Epithelial cell of proximal tubule (primary cell): ENCODE results near the gene SMOC2. TPM values are rescaled to one million over a fixed set of nuclear protein-coding genes. Genes with fewer than 3 reads are reported as not detected.
"Not testable (repeated sequence)": the region's sequence is repeated elsewhere in the genome, so short reads cannot be mapped to it uniquely, and the experiment has no call there.

Experiments
- DNase-seq: peaks from one replicate; pipeline ENCODE4 v3.0.0-alpha.2; 2011; ENCODE audit warnings: low read depth
- H3K4me3 ChIP-seq: 2 replicates; pipeline ENCODE4 v1.5.1; 2011; ENCODE audit warnings: low read depth, mild to moderate bottlenecking, low read length
- CTCF ChIP-seq: conservative IDR thresholded peaks from 2 replicates; pipeline ENCODE4 v1.5.1; 2012; ENCODE audit warnings: low read depth, mild to moderate bottlenecking, low read length
- total RNA-seq: library from RNA; depleted of rRNA; stranded (reverse); fragments of >200 nt; gene quantifications from 2 replicates; pipeline ENCODE4 v1.2.3, GENCODE V29; 2015

Gene SMOC2
- total RNA-seq, 1 donor from 2014 or later: 0.35 TPM

GRCh38 chr6:168684906-168685305 is 243.9 kb downstream of the SMOC2 start:
- no peak for DNase-seq
- H3K4me3 ChIP-seq: no peak overlapping the region

GRCh38 chr6:168686029-168686738 is 245.2 kb downstream of the SMOC2 start:
- no peak for TF ChIP-seq CTCF
- H3K4me3 ChIP-seq: no peak overlapping the region
- no peak for DNase-seq

More at GRCh38 chr6:168684906-168685305, 243.9 kb downstream of the SMOC2 start:
- no peak for TF ChIP-seq CTCF

- TF ChIP-seq CTCF: no peak
- H3K4me3 ChIP-seq: no peak overlapping the region
- no peak for DNase-seq
Observed at GRCh38 chr6:168686831-168687730, 246.1 kb downstream of the SMOC2 start.

- no peak overlapping the region for H3K4me3 ChIP-seq
- no peak for TF ChIP-seq CTCF
- no peak for DNase-seq
Observed at GRCh38 chr6:168690271-168690670, 249.3 kb downstream of the SMOC2 start.

GRCh38 chr6:168691774-168692173 is 250.8 kb downstream of the SMOC2 start:
- H3K4me3 ChIP-seq: no peak overlapping the region
- DNase-seq: no peak
- no peak for TF ChIP-seq CTCF

GRCh38 chr6:168692193-168692914 is 251.4 kb downstream of the SMOC2 start:
- no peak for TF ChIP-seq CTCF
- DNase-seq: no peak
- H3K4me3 ChIP-seq: no peak overlapping the region

GRCh38 chr6:168692915-168693257 is 251.9 kb downstream of the SMOC2 start:
- not testable (repeated sequence) for H3K4me3 ChIP-seq, DNase-seq

- H3K4me3 ChIP-seq, DNase-seq: not testable (repeated sequence)
Observed at GRCh38 chr6:168694797-168695196, 253.8 kb downstream of the SMOC2 start.
